Stimulated activated CD8-positive, alpha-beta memory T cell treated with anti-CD3 and anti-CD28 coated beads, Interleukin-15, amount 100 ng/mL, for 4 hours (primary cell): Measurements from ENCODE around the gene UNC13D.

Experiments
- DNase-seq, 2 donors: peaks; one replicate each; pipeline ENCODE4 v3.0.0-alpha.2; 2020; ENCODE audit warnings: low read depth in 2 of 2

Gene UNC13D

DNA sequence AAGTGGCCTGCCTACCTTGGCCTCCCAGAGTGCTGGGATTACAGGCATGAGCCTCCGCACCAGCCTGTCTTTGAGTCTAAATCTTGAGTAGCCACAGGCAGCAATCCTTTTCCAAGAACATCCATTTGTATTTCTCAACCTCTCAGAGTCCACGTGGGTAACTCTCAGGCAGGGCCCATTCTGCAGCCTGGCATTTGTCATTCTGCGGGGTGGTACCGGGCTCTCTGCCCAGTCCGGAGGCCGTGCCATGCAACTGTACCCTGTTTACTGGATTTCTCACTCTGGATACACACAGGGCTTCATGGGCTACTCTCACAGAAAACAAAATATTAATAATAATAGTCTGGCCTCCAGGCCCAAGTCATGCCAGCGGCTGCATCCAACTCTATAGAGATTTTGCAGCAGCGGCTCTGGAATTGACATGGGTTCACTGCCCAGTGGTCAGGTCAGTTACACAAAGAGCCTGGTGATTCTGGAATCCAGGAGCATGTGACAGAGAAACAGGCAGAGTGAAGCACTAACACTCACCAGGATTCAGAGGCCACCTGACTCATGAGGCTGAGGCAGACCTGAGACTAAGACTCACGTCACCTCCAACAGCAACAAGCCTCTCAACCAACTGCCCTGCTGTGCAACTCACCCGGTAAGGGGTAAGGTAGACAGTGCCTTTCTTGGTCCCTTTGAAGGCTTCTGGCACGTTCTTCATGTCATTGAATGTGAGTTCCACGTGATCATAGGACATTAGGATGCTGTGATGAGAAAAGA, 6.9 kb upstream of the UNC13D start:
- DNase-seq: no peak

DNA sequence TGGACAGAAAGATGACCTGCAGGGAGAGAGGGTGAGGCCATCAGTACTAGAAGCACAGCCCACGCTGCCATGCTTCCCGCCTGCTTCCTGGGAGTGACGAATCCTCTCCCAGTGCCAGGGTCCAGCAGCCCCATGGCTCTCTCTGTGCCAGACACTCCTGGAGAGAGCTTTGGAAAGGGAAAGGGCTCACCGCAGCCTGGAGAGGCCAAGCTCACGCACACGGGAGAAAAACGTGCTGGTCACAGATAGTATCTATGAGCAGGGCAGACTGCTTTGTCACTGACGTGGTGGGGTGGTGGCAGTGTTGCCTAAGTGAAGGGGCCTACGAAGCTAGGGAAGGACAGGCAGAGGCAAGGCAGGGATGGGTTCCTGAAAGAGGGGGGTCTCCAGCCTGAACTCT, 5.5 kb upstream of the UNC13D start:
- DNase-seq: no peak

GRCh38 chr17:75849279-75849646, 5.1 kb upstream of the UNC13D start:
- DNase-seq: no peak

DNA sequence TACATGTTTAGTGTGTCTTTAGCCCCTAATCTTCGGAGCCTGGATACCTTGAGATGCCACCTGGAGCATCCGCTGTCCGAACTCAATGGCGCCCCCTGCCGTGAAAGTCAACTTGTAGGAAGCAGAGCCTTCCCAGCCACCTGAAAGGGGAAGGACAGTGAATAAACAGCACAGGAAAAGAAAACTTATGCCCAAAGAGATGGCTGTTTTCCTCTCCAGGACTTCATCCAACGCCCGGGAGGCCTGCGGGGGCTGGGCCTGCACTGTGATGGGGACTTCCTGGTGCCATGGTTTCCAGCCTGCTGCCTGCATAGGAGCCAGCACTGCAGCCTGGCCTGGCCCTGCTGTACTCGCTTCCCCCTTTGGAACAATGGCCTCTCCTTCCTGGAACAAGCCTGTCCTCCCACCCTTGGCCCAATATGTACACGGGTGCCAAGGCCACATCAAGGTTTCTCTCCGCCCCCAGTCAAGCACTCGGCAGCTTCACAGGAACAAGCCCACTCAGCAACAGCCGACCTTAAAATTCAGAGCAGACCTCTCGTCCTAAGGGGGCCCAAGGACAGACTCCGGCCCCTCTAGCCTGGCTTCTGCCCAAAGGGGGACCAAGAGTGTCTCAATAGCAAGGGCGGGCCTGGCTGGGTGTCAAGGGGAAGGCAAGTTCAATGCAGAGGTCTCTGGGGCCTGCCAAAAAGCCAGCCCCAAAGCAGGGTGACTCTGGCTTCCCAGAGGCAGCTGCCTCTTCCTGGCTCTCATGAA, 4.5 kb upstream of the UNC13D start:
- DNase-seq: peak in 1 of 2 donors; percentile 58

DNA sequence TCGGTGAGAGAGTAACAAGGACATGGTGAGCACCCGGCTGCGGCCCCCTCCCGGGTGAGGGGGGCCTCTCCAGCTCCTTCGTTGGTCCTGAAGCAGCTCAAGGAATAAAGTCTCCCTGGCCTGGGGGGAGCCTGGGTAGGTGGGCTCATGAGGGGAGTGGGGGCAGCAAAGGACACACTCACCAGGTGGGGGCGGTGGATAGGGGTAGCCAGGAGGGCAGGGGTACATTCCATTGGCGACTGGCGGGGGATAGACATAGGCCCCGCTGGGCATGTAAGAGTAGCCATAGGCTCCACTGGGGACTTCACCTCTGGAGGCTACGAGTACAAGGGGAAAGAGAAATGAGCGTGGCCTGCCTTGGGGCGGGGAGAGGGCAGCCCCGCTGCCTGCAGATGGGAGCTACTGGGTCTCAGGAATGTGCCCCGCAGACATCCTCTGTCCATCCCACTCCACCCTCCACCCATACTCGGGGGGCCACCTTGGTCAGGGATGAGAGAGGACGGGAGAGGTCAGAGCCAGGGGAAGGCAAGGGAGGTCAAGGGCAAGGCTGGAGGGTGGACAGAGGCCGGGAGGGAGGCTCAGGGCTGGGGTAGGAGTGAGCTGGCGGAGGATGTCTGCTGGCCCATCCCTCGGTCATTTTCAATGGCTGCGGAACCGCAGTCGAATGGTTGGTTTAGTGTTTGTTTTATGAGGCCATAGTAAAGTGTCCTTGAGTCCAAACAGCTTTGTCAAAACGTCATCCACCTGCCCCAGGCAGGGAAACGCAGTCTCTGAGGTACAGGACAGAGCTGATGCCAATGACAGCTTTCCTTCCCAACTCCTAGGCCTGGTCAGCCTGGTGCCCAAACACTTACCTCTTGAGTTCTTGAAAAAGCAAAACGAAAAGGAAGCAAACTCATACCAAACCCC, 3.7 kb upstream of the UNC13D start:
- no peak for DNase-seq

DNA sequence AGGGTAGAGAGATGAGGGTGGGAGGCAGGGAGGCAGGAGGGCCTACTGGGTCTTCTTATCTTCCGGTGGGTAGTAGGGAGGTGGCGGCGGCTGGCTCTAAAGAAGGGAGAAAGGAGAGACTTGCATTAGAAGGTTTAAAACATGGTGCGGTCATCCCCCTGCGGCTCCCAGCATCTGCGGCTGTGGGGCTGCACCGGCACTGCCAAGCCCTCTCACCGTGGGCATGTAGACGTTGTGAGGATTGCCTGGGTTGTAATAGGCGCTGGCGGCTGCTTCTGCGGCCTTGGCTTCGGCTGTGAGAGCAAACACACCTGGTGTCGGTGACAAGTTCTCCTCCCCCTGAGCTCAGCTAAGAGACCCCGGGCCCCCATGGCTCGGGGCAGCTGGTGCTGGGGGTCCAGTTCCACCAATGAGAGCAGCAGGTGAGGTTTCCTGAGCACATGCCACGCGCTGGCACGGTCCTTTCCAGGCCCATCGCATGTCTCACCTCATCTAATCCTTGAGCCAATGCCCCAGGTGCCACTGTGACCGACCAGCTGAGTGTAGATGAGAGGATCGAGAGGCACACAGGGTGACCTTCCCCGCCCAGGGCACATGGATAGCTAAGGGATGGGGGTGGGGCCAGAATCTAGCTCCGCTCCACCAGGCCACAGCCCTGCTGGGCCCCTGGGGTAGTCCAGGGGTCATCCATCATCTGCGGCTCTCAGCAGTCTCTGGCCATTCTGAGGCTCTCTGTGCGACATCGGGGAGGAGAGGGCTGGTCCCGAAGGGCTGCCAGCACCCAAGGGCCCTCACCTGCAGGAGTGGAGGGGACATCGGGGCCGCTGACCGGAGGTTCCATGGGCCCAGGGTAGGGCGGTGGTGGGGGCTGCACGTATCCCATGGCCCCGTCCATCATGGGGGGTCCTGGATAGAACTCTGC, 2.7 kb upstream of the UNC13D start:
- no peak for DNase-seq

GRCh38 chr17:75845933-75846691, 1.9 kb upstream of the UNC13D start:
- no peak for DNase-seq

- DNase-seq: no peak
Observed at GRCh38 chr17:75845058-75845711, 981 bp upstream of the UNC13D start.

GRCh38 chr17:75844530-75845057, 390 bp upstream of the UNC13D start:
- no peak for DNase-seq

DNA sequence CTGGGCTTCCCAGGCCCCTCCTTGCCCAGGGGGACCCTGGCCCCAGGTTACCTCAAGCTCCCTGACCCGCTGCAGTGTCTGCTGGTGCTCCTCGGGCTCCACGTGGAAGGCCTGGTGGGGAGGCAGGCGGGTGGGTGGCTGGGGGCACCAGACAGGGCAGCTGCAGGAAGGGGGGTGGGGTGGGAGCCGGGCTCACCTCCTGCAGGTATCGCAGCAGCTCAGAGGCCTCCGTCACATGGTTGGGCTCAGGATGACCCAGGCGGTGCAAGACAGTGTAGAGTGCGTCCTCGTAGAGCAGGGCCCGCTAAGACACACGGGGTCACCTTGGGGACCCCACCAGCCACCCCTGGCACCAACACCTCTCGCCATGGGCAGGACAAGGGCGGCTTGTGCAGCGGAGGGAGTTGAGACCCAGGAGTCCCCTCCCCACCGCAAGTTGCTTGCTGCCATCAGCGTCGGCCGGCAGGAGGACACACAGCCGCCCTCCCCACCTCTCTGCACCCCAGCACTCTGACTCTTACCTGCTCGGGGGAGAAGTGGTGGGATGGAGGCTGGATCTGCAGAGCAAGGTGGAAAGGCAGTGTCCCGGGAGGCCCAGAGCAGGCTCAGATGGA, 1.1 kb downstream of the UNC13D start:
- DNase-seq: no peak

DNA sequence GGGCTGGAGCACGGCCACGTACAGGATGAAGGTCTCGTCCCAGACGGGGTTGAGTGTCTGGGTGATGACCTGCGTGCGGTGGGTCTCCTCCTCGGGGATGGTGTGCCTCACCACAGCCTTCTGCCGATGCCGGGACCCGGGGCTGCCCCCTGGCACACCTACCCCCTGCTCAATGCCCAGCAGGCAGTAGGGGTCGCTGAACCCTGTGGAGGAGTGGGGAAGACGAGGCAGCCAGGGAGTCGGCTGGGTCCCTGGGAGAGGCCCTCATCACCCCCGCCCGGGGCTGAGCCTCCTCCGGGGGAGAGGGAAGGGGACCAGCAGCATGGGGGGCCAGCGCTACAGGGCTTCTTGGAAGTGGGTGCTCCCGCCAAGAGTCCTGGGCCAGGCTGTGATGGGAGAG, 1.8 kb downstream of the UNC13D start:
- DNase-seq: no peak

- DNase-seq: no peak
Observed at GRCh38 chr17:75840799-75841164, 3.4 kb downstream of the UNC13D start.

DNA sequence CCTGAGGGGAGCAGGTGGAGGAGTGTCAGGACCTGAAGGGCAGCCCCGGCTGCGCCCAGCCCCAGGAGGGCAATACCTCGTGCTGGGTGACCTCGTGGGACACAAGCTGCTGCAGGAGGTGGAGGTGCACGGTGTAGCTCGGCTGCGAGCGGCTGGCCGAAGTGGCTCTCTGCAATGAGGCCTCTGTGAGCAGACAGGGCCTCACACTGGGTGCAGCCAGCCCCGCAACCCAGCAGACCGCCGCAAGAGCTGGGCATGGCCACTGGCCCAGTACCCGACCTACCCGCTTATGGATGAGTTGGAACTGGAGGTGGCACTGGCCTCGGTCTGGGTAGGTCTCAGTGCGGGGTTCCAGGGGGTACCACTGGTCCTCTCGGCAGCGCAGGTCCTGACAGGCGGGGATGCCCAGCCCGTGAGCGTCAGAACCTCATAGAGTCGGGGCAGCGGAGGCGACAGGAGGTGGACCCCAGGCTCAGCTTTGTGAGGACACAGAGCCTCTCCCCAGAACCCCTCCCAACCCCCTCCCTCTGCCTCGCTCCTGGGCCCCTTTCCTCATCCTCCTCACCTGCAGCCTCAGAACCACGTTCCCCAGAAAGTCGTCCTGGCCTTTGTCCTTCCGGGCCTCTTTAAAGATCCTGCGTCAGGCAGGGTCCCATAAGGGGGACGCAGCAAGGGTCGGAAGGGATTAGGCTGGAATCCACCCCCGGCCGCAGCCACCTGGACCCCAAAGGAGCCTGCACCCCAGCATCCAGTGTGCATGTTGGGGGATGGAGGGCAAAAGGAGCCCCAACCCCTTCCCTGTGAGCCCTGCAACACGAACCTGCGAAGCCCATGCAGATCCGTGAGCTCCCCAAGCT, 4.0 kb downstream of the UNC13D start:
- DNase-seq: no peak

DNA sequence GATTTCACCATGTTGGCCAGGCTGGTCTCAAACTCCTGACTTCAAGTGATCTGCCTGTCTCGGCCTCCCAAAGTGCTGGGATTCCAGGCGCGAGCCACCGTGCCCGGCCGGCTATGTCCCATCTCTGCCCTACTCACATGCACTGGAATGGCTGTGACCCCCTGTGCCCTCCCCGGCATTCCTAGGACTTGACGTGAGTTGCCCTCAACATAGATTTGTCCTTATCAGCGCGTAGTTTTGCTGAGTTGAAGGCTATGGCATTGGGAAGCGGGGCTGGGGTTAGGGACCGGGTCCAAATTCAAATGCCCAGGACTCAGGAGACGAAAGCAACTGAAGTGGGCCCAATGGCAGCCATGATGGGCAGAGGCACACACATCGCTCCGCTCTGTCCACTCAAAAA, 5.8 kb downstream of the UNC13D start:
- DNase-seq: no peak

- no peak for DNase-seq
Observed at GRCh38 chr17:75837899-75838298, 6.3 kb downstream of the UNC13D start.

GRCh38 chr17:75836605-75837004, 7.6 kb downstream of the UNC13D start:
- DNase-seq: no peak

- no peak for DNase-seq
Observed at GRCh38 chr17:75835654-75835987, 8.6 kb downstream of the UNC13D start.

- no peak for DNase-seq
Observed at GRCh38 chr17:75834928-75835653, 9.1 kb downstream of the UNC13D start.
